PC-3 (cell line): ENCODE measurements around the gene BPI.

Experiments
- EZH2 ChIP-seq: fragments of 300-600 bp; sonication (generic); IDR thresholded peaks from one replicate; pipeline ENCODE4 v1.6.1; 2017; ENCODE audit warnings: antibody characterized with exemption, mild to moderate bottlenecking, low read length; ENCODE audit not compliant: unreplicated experiment
- EZH2phosphoT487 ChIP-seq: fragments of 300-600 bp; sonication (generic); IDR thresholded peaks from 2 replicates; pipeline ENCODE4 v1.6.1; 2018; ENCODE audit warnings: mild to moderate bottlenecking, antibody characterized with exemption, low read length, borderline replicate concordance
- TF ChIP-seq, protein P1 (sequence below): fragments of 300-600 bp; sonication (generic); conservative IDR thresholded peaks from 2 replicates; pipeline ENCODE4 v1.5.1; 2017; ENCODE audit warnings: antibody characterized with exemption, low read depth, mild to moderate bottlenecking, low read length

GRCh38 chr20:38349856-38350255 lies 45.9 kb downstream of the BPI start:
- TF ChIP-seq, protein P1, sequence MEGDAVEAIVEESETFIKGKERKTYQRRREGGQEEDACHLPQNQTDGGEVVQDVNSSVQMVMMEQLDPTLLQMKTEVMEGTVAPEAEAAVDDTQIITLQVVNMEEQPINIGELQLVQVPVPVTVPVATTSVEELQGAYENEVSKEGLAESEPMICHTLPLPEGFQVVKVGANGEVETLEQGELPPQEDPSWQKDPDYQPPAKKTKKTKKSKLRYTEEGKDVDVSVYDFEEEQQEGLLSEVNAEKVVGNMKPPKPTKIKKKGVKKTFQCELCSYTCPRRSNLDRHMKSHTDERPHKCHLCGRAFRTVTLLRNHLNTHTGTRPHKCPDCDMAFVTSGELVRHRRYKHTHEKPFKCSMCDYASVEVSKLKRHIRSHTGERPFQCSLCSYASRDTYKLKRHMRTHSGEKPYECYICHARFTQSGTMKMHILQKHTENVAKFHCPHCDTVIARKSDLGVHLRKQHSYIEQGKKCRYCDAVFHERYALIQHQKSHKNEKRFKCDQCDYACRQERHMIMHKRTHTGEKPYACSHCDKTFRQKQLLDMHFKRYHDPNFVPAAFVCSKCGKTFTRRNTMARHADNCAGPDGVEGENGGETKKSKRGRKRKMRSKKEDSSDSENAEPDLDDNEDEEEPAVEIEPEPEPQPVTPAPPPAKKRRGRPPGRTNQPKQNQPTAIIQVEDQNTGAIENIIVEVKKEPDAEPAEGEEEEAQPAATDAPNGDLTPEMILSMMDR, result no peak
- TF ChIP-seq EZH2, result no peak
- TF ChIP-seq EZH2phosphoT487, result no peak
